H54 (cell line): ENCODE results near the gene FILIP1.

Experiments
- DNase-seq: peaks from one replicate; pipeline ENCODE4 v3.0.0; 2011; ENCODE audit warnings: low spot score, mixed read lengths; ENCODE audit not compliant: insufficient read length
- FAIRE-seq: peaks from 3 replicates; lab custom pipeline; 2011; peaks lifted over from hg19 to GRCh38; lab: Jason Lieb, UNC
- POLR2A ChIP-seq: IDR thresholded peaks from 2 replicates; pipeline ENCODE4 v1.6.1; 2011; ENCODE audit warnings: low read depth, mild to moderate bottlenecking, low read length

Gene FILIP1, protein sequence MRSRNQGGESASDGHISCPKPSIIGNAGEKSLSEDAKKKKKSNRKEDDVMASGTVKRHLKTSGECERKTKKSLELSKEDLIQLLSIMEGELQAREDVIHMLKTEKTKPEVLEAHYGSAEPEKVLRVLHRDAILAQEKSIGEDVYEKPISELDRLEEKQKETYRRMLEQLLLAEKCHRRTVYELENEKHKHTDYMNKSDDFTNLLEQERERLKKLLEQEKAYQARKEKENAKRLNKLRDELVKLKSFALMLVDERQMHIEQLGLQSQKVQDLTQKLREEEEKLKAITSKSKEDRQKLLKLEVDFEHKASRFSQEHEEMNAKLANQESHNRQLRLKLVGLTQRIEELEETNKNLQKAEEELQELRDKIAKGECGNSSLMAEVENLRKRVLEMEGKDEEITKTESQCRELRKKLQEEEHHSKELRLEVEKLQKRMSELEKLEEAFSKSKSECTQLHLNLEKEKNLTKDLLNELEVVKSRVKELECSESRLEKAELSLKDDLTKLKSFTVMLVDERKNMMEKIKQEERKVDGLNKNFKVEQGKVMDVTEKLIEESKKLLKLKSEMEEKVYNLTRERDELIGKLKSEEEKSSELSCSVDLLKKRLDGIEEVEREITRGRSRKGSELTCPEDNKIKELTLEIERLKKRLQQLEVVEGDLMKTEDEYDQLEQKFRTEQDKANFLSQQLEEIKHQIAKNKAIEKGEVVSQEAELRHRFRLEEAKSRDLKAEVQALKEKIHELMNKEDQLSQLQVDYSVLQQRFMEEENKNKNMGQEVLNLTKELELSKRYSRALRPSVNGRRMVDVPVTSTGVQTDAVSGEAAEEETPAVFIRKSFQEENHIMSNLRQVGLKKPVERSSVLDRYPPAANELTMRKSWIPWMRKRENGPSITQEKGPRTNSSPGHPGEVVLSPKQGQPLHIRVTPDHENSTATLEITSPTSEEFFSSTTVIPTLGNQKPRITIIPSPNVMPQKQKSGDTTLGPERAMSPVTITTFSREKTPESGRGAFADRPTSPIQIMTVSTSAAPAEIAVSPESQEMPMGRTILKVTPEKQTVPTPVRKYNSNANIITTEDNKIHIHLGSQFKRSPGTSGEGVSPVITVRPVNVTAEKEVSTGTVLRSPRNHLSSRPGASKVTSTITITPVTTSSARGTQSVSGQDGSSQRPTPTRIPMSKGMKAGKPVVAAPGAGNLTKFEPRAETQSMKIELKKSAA (N-terminal part only)

DNA sequence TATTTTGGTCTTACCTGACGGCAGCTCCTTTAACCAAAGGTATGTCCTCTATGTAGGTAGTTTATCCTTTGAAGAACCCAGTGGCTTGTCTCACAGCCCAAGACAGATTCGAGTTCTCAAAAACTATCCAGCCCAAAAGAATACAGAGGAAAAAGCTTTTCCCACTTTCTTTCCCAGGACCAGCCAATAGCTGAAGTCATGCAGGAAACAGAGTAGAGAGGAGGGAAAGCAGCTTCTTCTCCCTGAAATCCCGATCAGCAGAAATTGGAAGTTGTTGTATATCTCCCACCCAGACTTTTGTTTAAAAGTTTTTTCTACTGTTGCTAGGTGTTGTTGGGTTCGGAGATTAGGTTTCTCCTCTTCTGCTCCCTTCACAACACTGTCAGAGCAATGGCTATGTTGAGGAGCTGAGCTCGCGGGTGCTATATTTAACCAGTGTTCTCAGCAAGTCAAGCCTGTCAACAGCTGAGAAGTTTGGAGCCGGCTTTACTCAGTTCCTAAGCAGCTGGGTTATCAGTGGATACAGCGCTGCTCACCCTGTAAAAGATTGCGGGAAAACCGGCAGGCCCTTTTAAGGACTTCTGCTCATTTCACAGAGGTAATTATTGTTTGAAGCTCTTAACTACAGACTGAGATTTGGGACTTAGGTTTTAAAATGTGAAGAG, at the start of gene FILIP1:
TSS of gene FILIP1 (minus strand) at position 401 of the 665 bp plus-strand sequence. CDS start 78,828 bp downstream, outside the sequence.
- TF ChIP-seq POLR2A: no peak
- DNase-seq (no peak), FAIRE-seq (no peak)

DNA sequence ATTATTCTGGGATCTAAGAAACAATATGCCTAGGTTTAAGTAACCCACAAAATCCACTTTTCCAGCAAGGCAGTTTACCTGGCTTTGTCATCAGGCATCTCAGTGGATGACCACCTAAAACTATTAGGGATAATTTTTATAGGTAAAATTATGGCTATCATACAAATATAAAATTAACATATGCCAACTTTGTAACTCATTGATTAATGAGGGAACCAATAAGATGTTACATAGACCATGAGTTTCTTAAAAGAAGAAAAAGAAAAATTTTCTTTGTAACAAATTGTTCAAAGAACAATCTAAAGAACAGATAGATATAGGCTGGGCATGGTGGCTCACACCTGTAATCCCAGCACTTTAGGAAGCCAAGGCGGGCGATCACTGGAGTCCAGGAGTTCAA, 49.7 kb upstream of the FILIP1 start:
- DNase-seq (no peak), FAIRE-seq (no peak)
- no peak for TF ChIP-seq POLR2A

DNA sequence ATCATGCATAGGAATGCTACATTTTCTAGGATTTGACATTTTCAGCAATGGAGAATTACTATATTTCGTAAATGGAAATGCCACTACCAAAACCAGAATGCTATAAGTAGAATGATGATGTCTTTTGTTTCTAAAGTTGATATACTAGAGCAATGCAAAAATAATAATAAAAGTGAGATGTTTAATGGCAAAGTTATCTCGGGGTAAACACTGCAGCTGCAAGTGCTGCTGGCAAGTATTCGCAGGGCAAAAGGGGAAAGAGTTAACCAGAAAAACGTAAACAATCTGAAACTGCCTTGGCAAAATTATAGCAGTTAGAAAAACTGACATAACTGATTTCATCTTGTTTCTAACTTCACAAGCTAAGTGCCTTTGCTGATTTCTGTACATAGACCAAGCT, 45.5 kb upstream of the FILIP1 start:
- no peak for TF ChIP-seq POLR2A
- FAIRE-seq (no peak), DNase-seq (no peak)

DNA sequence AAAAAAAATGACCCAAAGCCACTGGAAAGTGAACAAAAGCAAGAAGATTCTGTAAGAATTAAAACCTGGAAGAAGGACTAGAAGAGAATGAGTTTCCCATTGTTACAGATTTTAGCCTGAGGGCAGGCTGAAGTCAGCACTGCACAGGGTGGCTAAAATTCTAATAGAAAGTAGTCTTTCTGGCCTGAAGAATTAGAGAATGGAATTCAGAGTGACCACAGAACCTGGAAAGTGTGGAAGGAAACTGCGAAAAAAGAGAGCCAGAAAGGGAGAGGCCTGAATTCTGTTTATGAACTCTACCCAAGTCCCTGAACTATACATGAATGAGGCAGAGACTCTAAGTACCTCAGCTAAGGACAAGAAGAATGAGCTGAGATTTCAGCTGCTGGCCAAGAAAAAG, 38.9 kb upstream of the FILIP1 start:
- TF ChIP-seq POLR2A: no peak
- no peak for FAIRE-seq
- no peak for DNase-seq

DNA sequence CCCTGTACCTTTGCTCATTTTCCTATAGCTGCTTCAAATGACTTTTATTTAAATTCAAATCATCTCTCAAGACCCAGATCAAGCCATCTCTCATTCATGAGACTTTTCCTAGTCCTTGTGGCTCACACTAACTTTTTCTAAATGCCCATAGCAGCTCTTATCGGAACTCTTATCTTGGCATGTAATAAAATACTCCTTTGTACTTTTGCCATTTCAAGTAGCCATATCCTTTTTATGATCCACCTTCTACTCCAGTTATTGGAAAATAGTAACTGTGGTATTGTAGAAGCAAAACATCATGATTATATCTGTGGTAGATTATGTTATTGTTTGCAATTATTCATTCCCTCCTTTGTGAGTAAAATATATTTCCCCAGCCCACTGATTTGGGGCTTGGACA, 37.6 kb upstream of the FILIP1 start:
- TF ChIP-seq POLR2A: no peak
- DNase-seq (no peak), FAIRE-seq (no peak)

DNA sequence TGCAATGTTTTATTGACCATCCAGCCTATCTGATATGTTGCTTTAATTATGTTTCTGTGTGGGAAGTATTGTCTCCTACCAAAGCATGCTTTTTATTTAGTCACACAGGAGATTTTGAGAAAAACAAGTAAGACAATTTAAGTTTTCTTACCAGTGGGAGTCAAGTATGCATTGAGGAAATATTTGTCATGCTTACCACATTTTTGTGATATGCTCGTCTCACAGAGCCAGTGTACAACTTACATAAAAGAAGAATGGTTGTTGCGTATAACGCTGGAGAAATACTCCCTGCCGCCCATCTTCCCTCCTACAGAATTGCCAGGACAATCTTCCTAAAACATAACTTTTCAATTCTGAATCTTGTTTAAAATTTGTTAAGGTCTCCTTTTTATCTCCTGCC, 37.1 kb upstream of the FILIP1 start:
- FAIRE-seq (no peak), DNase-seq (no peak)
- no peak for TF ChIP-seq POLR2A

DNA sequence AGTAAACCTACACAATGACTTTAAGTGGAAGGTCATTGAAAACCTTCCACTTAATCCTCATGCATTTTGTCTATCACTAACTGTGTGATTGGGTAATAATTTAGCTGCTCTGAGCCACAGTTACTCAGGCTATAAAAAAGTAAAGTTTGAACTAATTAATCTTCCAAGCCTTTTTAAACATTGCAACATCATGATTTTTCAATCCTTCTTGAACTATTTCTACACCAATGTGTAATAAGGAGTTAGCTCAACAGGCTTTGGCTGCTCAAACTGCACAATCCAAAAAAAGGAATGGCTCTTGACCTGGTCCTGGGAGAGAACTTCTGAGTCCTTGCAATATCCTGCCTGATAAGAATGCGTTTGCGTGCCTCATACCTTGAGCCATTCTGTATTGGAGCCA, 34.8 kb upstream of the FILIP1 start:
- no peak for TF ChIP-seq POLR2A
- FAIRE-seq (no peak), DNase-seq (no peak)

DNA sequence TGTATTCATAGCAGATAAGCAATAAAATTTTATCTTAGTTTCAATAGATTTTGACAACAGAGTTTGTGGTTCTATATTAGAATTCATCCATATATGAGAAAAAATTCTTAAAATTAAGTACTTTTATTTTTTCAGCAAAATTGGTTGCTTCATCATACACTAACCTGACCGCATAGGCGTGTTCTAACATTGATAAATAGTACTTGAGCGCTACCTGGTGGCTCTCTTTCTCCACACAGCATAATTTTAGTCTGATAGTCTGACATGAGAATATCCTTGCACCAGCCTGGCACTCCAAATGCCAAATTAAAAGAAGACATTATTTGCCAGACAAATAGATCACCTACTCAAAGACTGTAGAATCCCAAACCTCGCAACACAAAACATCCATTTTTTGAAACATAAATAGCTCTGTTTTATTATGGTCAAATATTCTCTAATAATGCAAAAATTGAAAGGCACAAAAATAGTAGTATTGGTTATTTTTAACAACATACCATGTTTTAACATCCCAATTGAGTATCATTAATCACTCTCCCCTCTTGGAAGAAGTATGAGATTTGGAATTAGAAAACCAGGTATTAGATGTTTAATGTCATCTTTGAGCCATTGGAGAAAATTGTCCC, 33.0 kb upstream of the FILIP1 start:
- FAIRE-seq: peak; percentile 85
- no peak for TF ChIP-seq POLR2A

DNA sequence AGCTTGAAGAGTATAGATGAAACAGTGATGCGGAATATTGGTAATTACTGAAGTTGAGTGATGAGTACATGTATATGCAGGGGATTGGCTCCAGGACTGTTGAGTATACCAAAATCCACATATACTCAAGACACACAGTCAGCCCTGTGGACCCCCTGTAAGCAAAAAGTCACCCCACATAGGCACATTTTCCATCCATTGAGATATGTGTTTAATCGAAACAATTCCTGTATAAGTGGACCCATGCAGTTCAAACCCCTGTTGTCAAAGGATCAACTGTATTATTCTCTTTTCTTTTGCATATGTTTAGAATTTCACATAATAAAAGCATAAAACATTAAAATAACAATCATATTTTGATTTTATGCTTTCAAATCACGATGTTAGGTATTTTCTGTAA, 32.1 kb upstream of the FILIP1 start:
- no peak for DNase-seq
- no peak for FAIRE-seq
- no peak for TF ChIP-seq POLR2A

More for the DNA sequence above, 33.0 kb upstream of the FILIP1 start:
- no peak for DNase-seq

DNA sequence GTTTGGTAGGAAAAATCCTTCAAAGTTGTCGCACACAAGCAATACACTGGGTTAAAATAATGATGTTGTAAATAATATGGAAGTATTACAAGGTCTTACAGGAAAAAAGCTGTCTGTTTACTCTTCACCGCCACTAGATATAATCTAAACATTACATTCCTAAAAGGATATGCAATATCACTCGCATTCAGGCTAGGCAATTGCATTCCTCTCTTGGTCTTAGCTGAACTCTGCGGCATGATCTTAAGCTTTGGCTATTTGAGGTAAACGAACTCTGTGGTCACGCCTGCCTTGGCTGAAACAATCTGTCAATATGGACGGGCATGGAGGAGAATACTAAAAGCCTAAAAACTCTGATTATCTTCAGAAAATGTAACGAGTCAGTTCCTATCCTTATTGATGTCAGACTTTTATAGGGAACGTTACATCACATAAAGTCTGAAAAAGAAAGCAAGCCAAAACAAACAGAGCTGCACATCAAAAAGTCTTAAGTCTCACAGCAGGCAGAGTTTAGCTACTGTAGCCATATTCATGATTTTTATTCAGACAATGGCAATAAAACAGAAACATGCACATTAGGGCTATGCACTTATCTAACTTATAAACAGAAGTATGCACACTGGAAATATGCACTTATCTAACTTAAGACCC, 30.8 kb upstream of the FILIP1 start:
- peak; percentile 9 for DNase-seq
- peak; percentile 94 for FAIRE-seq

DNA sequence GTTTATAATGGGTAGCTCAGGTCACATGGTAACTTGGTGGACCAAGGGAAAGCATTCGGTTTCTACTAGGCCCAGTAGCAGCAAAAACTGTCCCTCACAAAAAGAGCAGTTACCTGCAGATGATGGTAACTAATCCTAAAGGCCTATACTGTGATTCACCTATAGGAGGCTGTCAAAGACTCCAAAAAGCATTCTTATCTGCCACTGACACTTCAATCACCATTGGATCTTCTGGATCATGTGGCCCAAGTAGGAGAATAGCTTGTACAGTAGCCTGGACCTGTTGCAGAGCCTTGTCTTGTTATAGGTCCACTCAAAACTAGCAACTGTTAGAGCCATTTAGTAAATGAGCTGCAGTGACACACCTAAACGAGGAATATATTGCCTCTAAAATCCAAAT, 23.2 kb upstream of the FILIP1 start:
- DNase-seq (no peak), FAIRE-seq (no peak)
- no peak for TF ChIP-seq POLR2A

More for the DNA sequence above, 30.8 kb upstream of the FILIP1 start:
- TF ChIP-seq POLR2A: no peak

DNA sequence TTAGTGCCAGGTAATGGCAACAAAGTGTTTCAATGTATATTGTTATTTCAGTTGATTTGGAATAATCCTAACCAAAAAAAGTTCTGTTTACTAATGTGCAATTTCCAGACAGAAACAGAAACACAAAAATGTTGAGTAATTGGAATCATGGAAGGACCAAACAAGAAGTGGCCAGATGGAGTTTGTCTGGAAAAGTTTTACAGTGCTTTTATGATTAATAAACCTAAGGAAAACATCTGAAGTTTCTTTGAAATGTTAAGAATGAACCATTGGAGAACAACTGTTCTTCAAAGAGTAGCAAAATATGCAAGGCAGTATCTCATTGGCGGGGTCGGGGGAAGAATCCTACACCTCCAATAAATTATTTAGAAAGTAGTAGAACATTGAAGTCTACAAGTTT, 19.0 kb upstream of the FILIP1 start:
- no peak for FAIRE-seq
- no peak for TF ChIP-seq POLR2A

More for the DNA sequence above, 19.0 kb upstream of the FILIP1 start:
- DNase-seq: no peak
